Measurements from ENCODE around the gene DCST1. TPM values are rescaled to one million over a fixed set of nuclear protein-coding genes. Genes with fewer than 3 reads are reported as not detected.
A peak's percentile ranks its signal among the peaks of the same experiment; 100 is the strongest.

The DCST1 gene
- total RNA-seq, 1 experiment from 2014 or later: not detected

GRCh38 chr1:155093911-155094621 lies 60.4 kb downstream of the DCST1 start:
- TF ChIP-seq EZH2 (IDR thresholded peaks at IDR 0.05; ENCODE audit: borderline replicate concordance, low read depth, low read length, poor library complexity, severe bottlenecking): no peak
- TF ChIP-seq CTCF (conservative IDR thresholded peaks at IDR 0.05; ENCODE audit: low read depth, low read length): peak; percentile 60
- no peak overlapping the region for H3K27ac ChIP-seq (ENCODE audit: low read depth, low read length, poor library complexity, severe bottlenecking)
- CTCF ChIA-PET: interaction anchor here (1.0 to 2.4 kb wide), 3 partner anchors 73 to 79 kb away, joined by 3 to 11 read pairs (median 4); partner anchors contain the start of gene KRTCAP2
- POLR2A ChIA-PET (ENCODE audit: low non-redundant PET): no interaction called here
- DNase-seq (ENCODE audit: low spot score): peak; percentile 62
- H3K4me3 ChIP-seq (ENCODE audit: low read depth, low read length, poor library complexity, severe bottlenecking): no peak overlapping the region
- no TSS peak for BruUV-seq (replicated peaks)
- H3K36me3 ChIP-seq (ENCODE audit: insufficient read depth, low read length, poor library complexity, severe bottlenecking): no peaks in the 10 kb centered on the region
- intact Hi-C loops (cut with micrococcal nuclease; ENCODE audit: unreplicated experiment): loop anchor here (5.0 kb wide), 1 partner anchor 33 kb away; the partner anchor contains the start of gene EFNA1
- H3K27me3 ChIP-seq (replicated peaks; ENCODE audit: insufficient read depth, low read depth, low read length, poor library complexity): no peaks in the 10 kb centered on the region
- H3K4me1 ChIP-seq (ENCODE audit: insufficient read depth, low read length, poor library complexity, severe bottlenecking): peaks cover 7% of the 10 kb centered on the region
- H3K9me3 ChIP-seq (ENCODE audit: low read depth, low read length, poor library complexity, severe bottlenecking): no peaks in the 10 kb centered on the region

DNA sequence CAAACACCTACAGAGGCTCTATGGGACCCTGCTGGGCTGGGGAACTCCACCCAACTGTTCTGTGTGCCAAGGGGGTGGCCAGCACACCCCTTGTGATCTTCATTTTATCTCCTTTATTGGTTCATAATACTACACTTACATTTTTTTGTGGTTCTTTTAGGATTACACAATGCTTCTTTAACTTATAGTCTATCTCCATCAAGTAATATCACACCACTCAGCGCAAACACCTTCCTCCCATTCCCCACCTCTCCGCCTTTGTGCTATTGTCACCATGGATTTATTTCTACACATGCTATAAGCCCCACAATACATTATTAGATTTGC lies 61.0 kb downstream of the DCST1 start:
- CTCF ChIA-PET: interaction anchor here (1.0 to 2.4 kb wide), 2 partner anchors 73 to 78 kb away, joined by 3 to 11 read pairs; partner anchors contain the start of gene KRTCAP2
- no peak overlapping the region for H3K4me3 ChIP-seq (ENCODE audit: low read depth, low read length, poor library complexity, severe bottlenecking)
- no peaks in the 10 kb centered on the region for H3K9me3 ChIP-seq (ENCODE audit: low read depth, low read length, poor library complexity, severe bottlenecking)
- POLR2A ChIA-PET (ENCODE audit: low non-redundant PET): no interaction called here
- TF ChIP-seq EZH2 (IDR thresholded peaks at IDR 0.05; ENCODE audit: borderline replicate concordance, low read depth, low read length, poor library complexity, severe bottlenecking): no peak
- no peak for TF ChIP-seq CTCF (conservative IDR thresholded peaks at IDR 0.05; ENCODE audit: low read depth, low read length)
- intact Hi-C loops (cut with micrococcal nuclease; ENCODE audit: unreplicated experiment): loop anchor here (5.0 kb wide), 1 partner anchor 33 kb away; the partner anchor contains the start of gene EFNA1
- no TSS peak for BruUV-seq (replicated peaks)
- no peak for DNase-seq (ENCODE audit: low spot score)
- H3K36me3 ChIP-seq (ENCODE audit: insufficient read depth, low read length, poor library complexity, severe bottlenecking): no peaks in the 10 kb centered on the region
- H3K27ac ChIP-seq (ENCODE audit: low read depth, low read length, poor library complexity, severe bottlenecking): no peak overlapping the region
- no peaks in the 10 kb centered on the region for H3K27me3 ChIP-seq (replicated peaks; ENCODE audit: insufficient read depth, low read depth, low read length, poor library complexity)
- peaks cover 7% of the 10 kb centered on the region for H3K4me1 ChIP-seq (ENCODE audit: insufficient read depth, low read length, poor library complexity, severe bottlenecking)

DNA sequence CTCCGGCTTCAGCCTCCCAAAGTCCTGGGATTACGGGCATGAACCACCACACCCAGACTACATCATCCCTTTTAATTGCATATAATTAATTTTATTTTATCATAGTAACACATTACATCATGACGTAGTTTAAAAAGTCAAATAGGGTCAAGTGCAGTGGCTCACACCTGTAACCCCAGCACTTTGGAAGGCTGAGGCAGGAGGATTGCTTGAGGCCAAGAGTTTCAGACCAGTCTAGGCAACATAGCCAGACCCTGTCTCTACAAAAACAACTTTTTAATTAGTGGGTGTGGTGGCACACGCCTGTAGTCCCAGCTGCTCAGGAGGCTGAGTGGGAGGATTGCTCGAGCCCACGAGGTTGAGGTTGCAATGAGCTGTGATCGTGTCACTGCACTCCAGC lies 65.7 kb downstream of the DCST1 start:
- H3K36me3 ChIP-seq (ENCODE audit: insufficient read depth, low read length, poor library complexity, severe bottlenecking): no peaks in the 10 kb centered on the region

More for the DNA sequence above, 65.7 kb downstream of the DCST1 start:
- ChIA-PET CTCF (no interaction called here), POLR2A (ENCODE audit: low non-redundant PET) (no interaction called here)
- Histone ChIP-seq H3K9me3 (ENCODE audit: low read depth, low read length, poor library complexity, severe bottlenecking) (no peaks in the 10 kb centered on the region), H3K27me3 (replicated peaks; ENCODE audit: insufficient read depth, low read depth, low read length, poor library complexity) (no peaks in the 10 kb centered on the region), H3K4me3 (ENCODE audit: low read depth, low read length, poor library complexity, severe bottlenecking) (no peak overlapping the region), H3K27ac (ENCODE audit: low read depth, low read length, poor library complexity, severe bottlenecking) (no peak overlapping the region), H3K4me1 (ENCODE audit: insufficient read depth, low read length, poor library complexity, severe bottlenecking) (peaks cover 3% of the 10 kb centered on the region)
- intact Hi-C loops (cut with micrococcal nuclease; ENCODE audit: unreplicated experiment): no loop called here
- DNase-seq (ENCODE audit: low spot score): no peak
- TF ChIP-seq EZH2 (IDR thresholded peaks at IDR 0.05; ENCODE audit: borderline replicate concordance, low read depth, low read length, poor library complexity, severe bottlenecking): no peak
- no peak for TF ChIP-seq CTCF (conservative IDR thresholded peaks at IDR 0.05; ENCODE audit: low read depth, low read length)
- no TSS peak for BruUV-seq (replicated peaks)

Other genes starting within 250 kb of the DCST1 start
- gene KCNN3, start 163.5 kb upstream of the DCST1 start, total RNA-seq (2021): 0.73 and 1.5 TPM in 2 replicates
- gene PMVK, start 97.1 kb upstream of the DCST1 start, total RNA-seq (2021): 30.8 and 34.4 TPM in 2 replicates
- 12.7 and 20.8 TPM in 2 replicates for gene PBXIP1, start 77.7 kb upstream of the DCST1 start, total RNA-seq (2021)
- gene PYGO2, start 72.0 kb upstream of the DCST1 start, total RNA-seq (2021): 46.3 and 48.5 TPM in 2 replicates
- gene SHC1, start 63.1 kb upstream of the DCST1 start, total RNA-seq (2021): 201 and 204 TPM in 2 replicates
- 291 and 295 TPM in 2 replicates for gene CKS1B, start 59.1 kb upstream of the DCST1 start, total RNA-seq (2021)
- gene FLAD1, start 50.5 kb upstream of the DCST1 start, total RNA-seq (2021): 82.4 and 84.2 TPM in 2 replicates
- 1.4 and 1.7 TPM in 2 replicates for gene LENEP, start 40.2 kb upstream of the DCST1 start, total RNA-seq (2021)
- 19.2 and 21.8 TPM in 2 replicates for gene ZBTB7B, start 31.0 kb upstream of the DCST1 start, total RNA-seq (2021)
- gene DCST2, start within 50 bp of the DCST1 start, total RNA-seq (2021): 0.21 TPM in 1 of 2 replicates, not detected in the other
- gene ADAM15, start 17.5 kb downstream of the DCST1 start, total RNA-seq (2021): 36.3 and 48.5 TPM in 2 replicates
- 17.0 and 18.8 TPM in 2 replicates for gene EFNA4, start 29.9 kb downstream of the DCST1 start, total RNA-seq (2021)
- 5.8 and 8.9 TPM in 2 replicates for gene EFNA3, start 45.0 kb downstream of the DCST1 start, total RNA-seq (2021)
- 0.90 and 1.0 TPM in 2 replicates for gene EFNA1, start 94.1 kb downstream of the DCST1 start, total RNA-seq (2021)
- 30.3 and 33.8 TPM in 2 replicates for gene SLC50A1, start 102.0 kb downstream of the DCST1 start, total RNA-seq (2021)
- gene DPM3, start 106.7 kb downstream of the DCST1 start, total RNA-seq (2021): 34.0 and 37.4 TPM in 2 replicates
- gene KRTCAP2, start 139.5 kb downstream of the DCST1 start, total RNA-seq (2021): 162 and 179 TPM in 2 replicates
- gene TRIM46, start 140.0 kb downstream of the DCST1 start, total RNA-seq (2021): 5.1 and 6.2 TPM in 2 replicates
- gene THBS3, start 174.1 kb downstream of the DCST1 start, total RNA-seq (2021): 23.2 and 29.7 TPM in 2 replicates
- gene MTX1, start 174.9 kb downstream of the DCST1 start, total RNA-seq (2021): 65.2 and 75.9 TPM in 2 replicates
- 72.5 and 75.5 TPM in 2 replicates for gene ENTREP3, start 221.7 kb downstream of the DCST1 start, total RNA-seq (2021)
- gene SCAMP3, start 228.5 kb downstream of the DCST1 start, total RNA-seq (2021): 109 and 115 TPM in 2 replicates
- 70.2 and 79.1 TPM in 2 replicates for gene CLK2, start 239.7 kb downstream of the DCST1 start, total RNA-seq (2021)
- gene HCN3, start 243.6 kb downstream of the DCST1 start, total RNA-seq (2021): 11.3 and 12.2 TPM in 2 replicates